K562 (cell line): ENCODE measurements around the gene SMAP2. TPM values are rescaled to one million over a fixed set of nuclear protein-coding genes. Genes with fewer than 3 reads are reported as not detected.

Experiments used
- ADNP ChIP-seq: fragments of 200-800 bp; sonication (Bioruptor generic); IDR thresholded peaks from 2 replicates; pipeline ENCODE4 v1.6.1; 2016; ENCODE audit warnings: missing genetic modification characterization, missing compliant biosample characterization
- GMEB1 ChIP-seq: fragments of 250-450 bp; sonication (Bioruptor Pico); IDR thresholded peaks from 2 replicates; pipeline ENCODE4 v1.4.0; 2020; ENCODE audit warnings: mild to moderate bottlenecking
- GTF3C2 ChIP-seq: IDR thresholded peaks from 3 replicates; pipeline ENCODE4 v1.6.1; 2011; ENCODE audit warnings: borderline replicate concordance, mild to moderate bottlenecking, moderate library complexity; ENCODE audit not compliant: insufficient read length; ENCODE audit errors: extremely low read depth
- NCOA4 ChIP-seq: fragments of 450-650 bp; IDR thresholded peaks from 2 replicates; pipeline ENCODE4 v1.6.1; 2018; ENCODE audit warnings: mild to moderate bottlenecking; ENCODE audit not compliant: partially characterized antibody
- ZBTB43 ChIP-seq: sonication (generic); formaldehyde crosslinking; IDR thresholded peaks from 2 replicates; pipeline ENCODE4 v1.8.0; 2023; ENCODE audit warnings: mild to moderate bottlenecking, missing genetic modification reagents
- polyA plus RNA-seq, 8 experiments: library from polyadenylated mRNA; depleted of rRNA in 4 of 8; stranded (reverse) in 5 of 8; unstranded in 3 of 8; fragments of >200 nt; fragmentation: Nextera tagmentation in 2 of 8; fragmentation: Illumina TruSeq in 1 of 8; extraction: Ambion mirVana in 2 of 8; extraction: Trizol in 1 of 8; gene quantifications; 2 replicates each; pipeline versions ENCODE4 v1.2.1 to v1.2.3, GENCODE V29; 2011 to 2014; ENCODE audit warnings: inconsistent platforms in 1 of 8, missing spikeins in 1 of 8
- total RNA-seq, 7 experiments: library from RNA; depleted of rRNA in 6 of 7; stranded (reverse); fragments of >200 nt in 6 of 7; fragmentation: Illumina TruSeq in 2 of 7; extraction: Trizol in 2 of 7; gene quantifications; 2 replicates each; pipeline versions ENCODE4 v1.2.1 to v1.2.3, GENCODE V29; 2011 to 2021; ENCODE audit warnings: low replicate concordance in 1 of 7

The SMAP2 gene
- total and polyA plus RNA-seq, 9 of the 15 experiments (the other 6 are each of a cell fraction or from before 2014, with no cell fraction given): 38.7 to 212 (median 94.1) TPM

GRCh38 chr1:40385437-40386358 lies 12.2 kb downstream of the SMAP2 start (continued):
- no peak for TF ChIP-seq ZBTB43 (CRISPR knock-in tag)
- no peak for TF ChIP-seq ADNP
- TF ChIP-seq GMEB1 (CRISPR knock-in tag): no peak
- no peak for TF ChIP-seq GTF3C2
- no peak for TF ChIP-seq NCOA4
